GM18498 (cell line): ENCODE data around the gene TLR5.
"Not testable (repeated sequence)": the region's sequence is repeated elsewhere in the genome, so short reads cannot be mapped to it uniquely, and the experiment has no call there.

Experiments used
- ATAC-seq: cut with Tn5 transposase; IDR thresholded peaks from one replicate; pipeline ENCODE4 v1.9.1; 2021; ENCODE audit warnings: mild to moderate bottlenecking, moderate library complexity; ENCODE audit not compliant: unreplicated experiment

The TLR5 gene, protein sequence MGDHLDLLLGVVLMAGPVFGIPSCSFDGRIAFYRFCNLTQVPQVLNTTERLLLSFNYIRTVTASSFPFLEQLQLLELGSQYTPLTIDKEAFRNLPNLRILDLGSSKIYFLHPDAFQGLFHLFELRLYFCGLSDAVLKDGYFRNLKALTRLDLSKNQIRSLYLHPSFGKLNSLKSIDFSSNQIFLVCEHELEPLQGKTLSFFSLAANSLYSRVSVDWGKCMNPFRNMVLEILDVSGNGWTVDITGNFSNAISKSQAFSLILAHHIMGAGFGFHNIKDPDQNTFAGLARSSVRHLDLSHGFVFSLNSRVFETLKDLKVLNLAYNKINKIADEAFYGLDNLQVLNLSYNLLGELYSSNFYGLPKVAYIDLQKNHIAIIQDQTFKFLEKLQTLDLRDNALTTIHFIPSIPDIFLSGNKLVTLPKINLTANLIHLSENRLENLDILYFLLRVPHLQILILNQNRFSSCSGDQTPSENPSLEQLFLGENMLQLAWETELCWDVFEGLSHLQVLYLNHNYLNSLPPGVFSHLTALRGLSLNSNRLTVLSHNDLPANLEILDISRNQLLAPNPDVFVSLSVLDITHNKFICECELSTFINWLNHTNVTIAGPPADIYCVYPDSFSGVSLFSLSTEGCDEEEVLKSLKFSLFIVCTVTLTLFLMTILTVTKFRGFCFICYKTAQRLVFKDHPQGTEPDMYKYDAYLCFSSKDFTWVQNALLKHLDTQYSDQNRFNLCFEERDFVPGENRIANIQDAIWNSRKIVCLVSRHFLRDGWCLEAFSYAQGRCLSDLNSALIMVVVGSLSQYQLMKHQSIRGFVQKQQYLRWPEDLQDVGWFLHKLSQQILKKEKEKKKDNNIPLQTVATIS

DNA sequence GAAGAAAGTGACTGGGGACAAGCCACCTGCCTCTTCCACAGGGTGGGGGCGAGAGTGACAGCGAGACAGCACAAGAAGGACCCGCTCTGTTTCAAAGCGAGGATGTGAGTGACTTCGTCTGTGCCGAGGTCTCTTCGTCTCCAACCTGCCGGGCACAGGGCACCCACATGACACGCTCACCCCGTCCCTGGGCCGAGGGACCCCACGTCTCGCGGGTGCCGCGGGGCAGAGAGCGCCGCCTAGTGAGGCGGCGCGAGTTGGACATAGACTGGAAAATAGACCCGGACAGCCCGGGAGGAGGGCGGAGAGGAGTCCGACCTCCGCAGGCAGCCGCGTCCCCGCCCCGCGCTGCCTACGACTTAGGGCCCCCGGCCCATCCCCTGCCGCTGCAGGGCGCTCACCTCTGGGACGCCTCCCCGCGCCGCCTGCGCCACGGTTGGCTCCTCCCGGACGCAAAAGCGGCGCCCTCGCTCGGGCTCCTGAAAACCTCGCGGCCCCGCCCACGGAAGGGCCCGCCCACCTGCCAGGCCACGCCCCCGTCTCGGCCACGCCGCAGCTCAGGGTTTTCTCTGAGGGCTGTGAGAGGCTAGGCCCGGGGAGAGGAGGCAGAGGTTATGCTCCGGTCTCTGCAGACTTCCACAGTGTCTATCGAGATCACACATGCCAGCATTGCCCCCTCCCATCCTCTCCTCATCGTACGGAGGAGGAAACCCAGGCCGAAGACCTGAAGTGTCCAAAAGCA lies at the start of gene TLR5:
TSS of gene TLR5 (minus strand) at position 454 of the 742 bp plus-strand sequence. CDS start 30,217 bp downstream, outside the sequence.
- ATAC-seq, result peak; percentile 92

GRCh38 chr1:223189903-223190724 lies 47.1 kb upstream of the TLR5 start:
- peak; percentile 78 for ATAC-seq

DNA sequence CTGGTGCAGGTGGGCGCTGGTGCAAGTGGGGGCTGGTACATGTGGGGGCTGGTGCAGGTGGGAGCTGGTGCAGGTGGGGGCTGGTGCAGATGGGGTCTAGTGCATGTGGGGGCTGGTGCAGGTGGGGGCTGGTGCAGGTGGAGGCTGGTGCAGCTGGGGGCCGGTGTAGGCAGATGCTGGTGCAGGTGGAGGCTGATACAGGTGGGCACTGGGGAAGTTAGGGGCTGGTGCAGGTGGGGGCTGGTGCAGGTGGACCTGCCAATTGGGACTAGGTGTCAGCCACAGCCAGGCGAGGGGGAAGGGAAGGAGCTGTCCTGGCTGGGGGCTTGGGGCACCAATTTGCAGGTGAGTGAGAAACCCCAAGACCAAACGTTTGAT lies 46.5 kb upstream of the TLR5 start:
- no peak for ATAC-seq

DNA sequence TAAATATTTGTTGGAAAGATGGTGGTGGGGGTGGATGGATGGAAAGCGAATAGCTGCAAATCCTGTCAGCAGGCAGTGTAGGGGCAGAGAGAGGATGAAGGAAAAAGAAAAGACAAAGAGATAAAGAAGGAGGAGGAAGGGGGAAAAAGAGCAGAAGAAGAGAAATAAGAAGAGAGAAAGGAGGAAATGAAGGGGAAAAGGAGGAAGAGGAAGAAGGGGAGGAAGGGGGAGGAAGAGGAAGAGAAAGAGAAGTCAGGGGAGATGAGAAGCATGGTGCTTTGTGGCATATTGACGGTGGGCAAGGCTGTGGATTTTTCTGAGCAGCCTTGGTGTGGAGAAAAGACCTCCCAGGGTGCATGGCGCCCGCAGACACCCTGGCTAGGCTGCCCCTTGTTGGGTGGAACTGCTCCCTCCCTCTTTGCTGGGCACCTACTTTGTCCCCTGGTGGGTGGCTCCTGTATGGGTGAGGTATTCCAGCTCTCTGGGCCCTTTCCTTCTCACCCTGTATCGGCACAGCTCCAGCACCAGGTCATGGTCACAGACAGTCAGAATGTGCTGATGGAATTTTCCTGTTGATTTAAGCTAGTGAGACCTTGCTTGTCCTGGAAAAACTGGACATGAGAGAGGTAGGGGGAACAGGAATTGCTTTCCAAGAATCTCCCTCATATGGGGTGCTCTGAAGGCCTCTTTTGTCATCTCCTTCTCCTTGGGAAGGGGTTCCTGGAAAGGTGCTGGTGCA lies 45.7 kb upstream of the TLR5 start:
- no peak for ATAC-seq

DNA sequence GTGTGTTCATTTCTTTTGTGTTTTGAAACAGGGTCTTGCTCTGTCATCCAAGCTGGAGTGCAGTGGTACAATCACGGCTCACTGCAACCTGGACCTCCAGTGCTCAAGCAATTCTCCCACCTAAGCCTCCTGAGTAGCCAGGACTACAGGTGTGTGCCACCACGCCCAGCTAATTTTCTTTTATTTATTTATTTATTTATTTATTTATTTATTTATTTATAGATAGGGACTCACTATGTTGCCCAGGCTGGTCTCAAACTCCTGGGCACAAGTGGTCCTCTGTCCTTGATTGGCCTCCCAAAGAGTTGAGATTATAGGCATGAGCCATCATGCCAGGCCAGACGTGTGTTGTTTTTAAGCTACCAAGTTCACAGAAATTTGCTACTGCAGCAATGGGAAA lies 43.8 kb upstream of the TLR5 start:
- ATAC-seq, result no peak

GRCh38 chr1:223183268-223183862 lies 40.3 kb upstream of the TLR5 start:
- ATAC-seq, result no peak

- ATAC-seq, result no peak
These were observed 37.8 kb upstream of the TLR5 start for GRCh38 chr1:223180731-223181321.

DNA sequence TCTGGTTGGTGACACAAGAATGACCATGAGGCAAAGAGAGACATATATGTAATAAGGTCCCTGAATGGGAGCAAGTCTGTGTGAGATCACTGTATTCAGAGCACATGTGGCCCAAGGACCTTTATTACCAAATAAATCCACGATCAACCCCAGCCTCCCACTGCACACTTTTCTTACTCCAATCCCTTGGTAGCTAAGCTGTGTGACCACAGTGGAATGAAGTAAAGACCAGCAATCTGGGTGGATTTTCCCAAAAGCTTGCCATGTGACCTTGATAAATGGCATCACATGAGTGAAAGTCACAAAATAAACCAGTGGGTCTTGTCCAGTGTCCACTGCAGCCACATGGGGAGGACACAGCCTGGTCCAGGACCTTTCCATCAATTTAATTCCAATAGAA lies 36.7 kb upstream of the TLR5 start:
- ATAC-seq, result no peak

GRCh38 chr1:223179280-223179679 lies 36.2 kb upstream of the TLR5 start:
- ATAC-seq, result no peak

DNA sequence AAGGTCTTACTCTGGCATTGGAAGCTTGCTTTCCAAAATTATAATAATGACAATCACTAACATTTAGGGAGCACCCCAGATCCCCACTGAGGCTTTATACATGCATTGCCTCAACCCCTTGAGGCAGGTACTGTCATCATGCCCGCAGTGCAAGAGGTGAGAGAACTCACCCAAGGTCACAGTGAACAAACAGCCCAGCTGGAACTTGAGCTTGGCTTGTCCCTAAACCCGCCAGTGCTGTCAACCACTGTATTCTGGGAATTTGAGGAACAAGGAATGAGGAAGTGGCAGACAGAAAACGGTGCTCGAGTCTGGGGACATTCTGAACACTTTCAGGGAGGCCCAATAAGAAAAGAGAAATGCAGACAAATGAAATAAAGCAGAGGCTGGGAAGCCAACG lies 34.6 kb upstream of the TLR5 start:
- ATAC-seq, result no peak

- ATAC-seq, result no peak
These were observed 33.4 kb upstream of the TLR5 start for GRCh38 chr1:223176437-223176836.

DNA sequence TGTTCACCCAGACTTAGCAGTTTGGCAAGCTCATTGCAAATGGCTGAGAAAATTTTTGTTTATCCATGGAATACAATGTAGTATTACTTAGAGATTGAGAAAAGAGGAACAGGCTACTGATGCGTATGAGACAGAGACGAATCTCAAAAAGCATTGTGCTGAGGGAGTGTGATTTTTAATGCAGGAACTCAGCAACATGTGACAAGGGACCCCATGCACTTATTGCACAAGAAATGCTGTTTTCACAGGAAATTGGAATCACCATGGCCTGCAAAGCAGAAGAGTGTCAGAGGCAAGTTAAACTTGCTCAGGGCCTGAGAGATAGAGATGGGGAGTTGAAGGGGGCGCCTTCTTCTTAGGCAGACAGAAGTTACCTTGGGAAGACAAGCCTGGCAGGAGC lies 32.6 kb upstream of the TLR5 start:
- ATAC-seq, result no peak

GRCh38 chr1:223175032-223175431 lies 32.0 kb upstream of the TLR5 start:
- no peak for ATAC-seq

DNA sequence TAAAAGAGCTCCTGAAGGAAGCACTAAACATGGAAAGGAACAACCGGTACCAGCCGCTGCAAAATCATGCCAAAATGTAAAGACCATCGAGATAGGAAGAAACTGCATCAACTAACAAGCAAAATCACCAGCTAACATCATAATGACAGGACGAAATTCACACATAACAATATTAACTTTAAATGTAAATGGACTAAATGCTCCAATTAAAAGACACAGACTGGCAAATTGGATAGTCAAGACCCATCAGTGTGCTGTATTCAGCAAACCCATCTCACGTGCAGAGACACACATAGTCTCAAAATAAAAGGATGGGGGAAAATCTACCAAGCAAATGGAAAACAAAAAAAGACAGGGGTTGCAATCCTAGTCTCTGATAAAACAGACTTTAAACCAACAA lies 26.4 kb upstream of the TLR5 start:
- ATAC-seq, result not testable (repeated sequence)

DNA sequence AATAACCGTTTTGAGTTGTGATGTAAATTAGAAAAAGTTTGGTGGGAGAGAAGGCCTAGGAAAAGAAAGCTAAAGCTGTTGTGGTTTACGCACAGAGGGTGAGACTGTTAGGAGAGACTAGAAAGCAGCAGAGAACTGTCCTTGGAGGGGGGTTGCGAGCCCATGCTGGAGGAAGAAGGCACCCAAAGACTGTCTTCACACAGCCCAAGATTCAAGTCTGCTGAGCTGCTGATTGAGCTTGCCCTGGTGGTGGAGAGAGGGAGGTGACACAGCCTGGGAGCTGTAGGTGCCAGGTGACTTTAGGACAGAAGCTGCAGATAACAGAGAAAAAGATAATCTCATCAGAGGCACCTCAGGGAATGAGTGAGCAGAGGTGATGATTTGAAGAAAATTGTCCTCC lies 18.3 kb upstream of the TLR5 start:
- no peak for ATAC-seq

DNA sequence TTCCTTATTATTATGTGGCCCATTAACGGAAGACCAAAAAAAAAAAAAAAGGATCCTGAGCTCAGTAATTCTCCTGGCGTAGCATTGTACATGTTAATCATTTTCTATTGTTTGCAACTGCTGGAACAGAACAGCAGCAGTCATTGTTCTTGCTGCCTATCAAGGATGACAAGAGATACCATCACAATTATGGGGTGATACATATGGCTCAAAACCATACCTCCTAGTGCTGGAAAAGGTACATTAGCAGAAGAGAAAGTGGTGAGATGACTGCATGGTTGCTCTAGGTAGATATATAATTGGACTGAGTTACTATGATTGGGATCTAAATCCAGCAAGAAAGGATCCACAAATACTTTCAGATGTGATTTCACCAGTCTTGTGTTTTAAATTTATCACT lies 13.3 kb upstream of the TLR5 start:
- ATAC-seq, result no peak

DNA sequence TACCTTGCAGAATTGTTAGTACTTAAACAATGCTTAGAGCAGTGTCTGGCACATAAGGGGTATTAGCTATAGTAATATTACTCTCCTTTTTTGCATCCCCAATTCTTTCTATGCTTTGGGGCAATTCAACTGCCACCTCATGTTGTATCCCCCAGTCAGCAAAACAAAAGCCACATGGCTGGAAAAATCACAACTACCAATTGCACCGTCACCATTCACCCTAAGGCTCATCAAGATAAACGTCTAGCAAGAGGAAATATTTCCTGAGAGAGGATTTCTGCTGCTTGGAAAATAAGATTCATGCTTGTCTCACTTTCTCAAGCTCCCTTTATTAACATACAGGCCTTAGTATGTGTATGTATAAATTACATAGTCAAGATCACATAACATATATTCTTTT lies 12.1 kb upstream of the TLR5 start:
- ATAC-seq, result no peak

- ATAC-seq, result no peak
These were observed 10.4 kb upstream of the TLR5 start for GRCh38 chr1:223153177-223154119.
